ENCODE results near the gene KREMEN1.

- TF ChIP-seq SMC3 (IDR thresholded peaks at IDR 0.05; ENCODE audit: low read depth, low read length) (no peak), CTCF (conservative IDR thresholded peaks at IDR 0.05; ENCODE audit: low read depth, low read length) (no peak), RCOR1 (IDR thresholded peaks at IDR 0.05; ENCODE audit: insufficient replicate concordance, low read length) (no peak), MAZ (IDR thresholded peaks at IDR 0.05; ENCODE audit: borderline replicate concordance, low read depth, low read length) (no peak)
These were observed 49.6 kb upstream of the KREMEN1 start for GRCh38 chr22:29023172-29023796.
